K562 (cell line): ENCODE measurements around the gene XPR1. TPM values are rescaled to one million over a fixed set of nuclear protein-coding genes. Genes with fewer than 3 reads are reported as not detected.

Source experiments
- ATAC-seq: fragments of 200-7000 bp; cut with Tn5 transposase; 3 replicates; pipeline ENCODE4 v1.9.1; 2020; ENCODE audit warnings: moderate library complexity
- BruUV-seq: library from RNA; stranded (reverse); fragments of 400-500 nt; replicated peaks from 2 replicates; lab custom pipeline; 2021; lab: Mats Ljungman, UMichigan
- CTCF ChIA-PET: fragments of 300-600 bp; formaldehyde crosslinking; extraction: SDS; loops from one replicate; lab custom pipeline; 2021; ENCODE audit warnings: low intra/inter-chr PET ratio; lab: Yijun Ruan, JAX
- POLR2A ChIA-PET: fragments of 300-600, 350-650 bp; sonication (Branson Sonifier 250); formaldehyde crosslinking; extraction: SDS; loops from one replicate; lab custom pipeline; 2021; ENCODE audit warnings: antibody characterized with exemption, inconsistent platforms; lab: Yijun Ruan, JAX
- DNase-seq, 4 experiments: peaks; one replicate each; pipeline versions ENCODE4 v3.0.0 to v3.0.0-alpha.2; 2011 to 2018; ENCODE audit warnings: low spot score in 3 of 4, mixed read lengths in 3 of 4; ENCODE audit errors: extremely low read depth in 1 of 4
- FAIRE-seq: peaks from 2 replicates; lab custom pipeline; 2011; peaks lifted over from hg19 to GRCh38; lab: Jason Lieb, UNC
- H2AFZ ChIP-seq: 2 replicates; pipeline ENCODE4 v1.6.0; 2011; ENCODE audit warnings: low read depth, low read length, control low read depth, inconsistent platforms
- H3K27ac ChIP-seq: fragments of 200-600 bp; 3 replicates; pipeline ENCODE4 v1.8.0; 2011; ENCODE audit warnings: low read depth, mild to moderate bottlenecking, control low read depth, inconsistent platforms, low read length, moderate library complexity, mixed read lengths; ENCODE audit errors: extremely low read depth
- H3K27me3 ChIP-seq, 2 experiments: fragments of 300-600 bp in 1 of 2; 2 replicates in 1 of 2; 3 replicates in 1 of 2; pipeline versions ENCODE4 v1.6.0 to v1.8.0; 2011; ENCODE audit warnings: inconsistent platforms in 2 of 2, low read length in 2 of 2, mild to moderate bottlenecking in 1 of 2, mixed read lengths in 1 of 2, moderate library complexity in 1 of 2; ENCODE audit not compliant: control insufficient read depth in 2 of 2, insufficient read depth in 2 of 2
- H3K36me3 ChIP-seq: fragments of 300-600 bp; 3 replicates; pipeline ENCODE4 v1.8.0; 2011; ENCODE audit warnings: mild to moderate bottlenecking, low read length, inconsistent platforms; ENCODE audit not compliant: control insufficient read depth, insufficient read depth
- H3K4me1 ChIP-seq, 2 experiments: fragments of 200-600 bp in 1 of 2; replicated peaks in 1 of 2; 2 replicates in 1 of 2; 3 replicates in 1 of 2; pipeline versions ENCODE4 v1.5.1 to v1.8.0; 2011; ENCODE audit warnings: inconsistent platforms in 2 of 2, low read length in 2 of 2, mild to moderate bottlenecking in 1 of 2, mixed read lengths in 1 of 2, moderate library complexity in 1 of 2; ENCODE audit not compliant: control insufficient read depth in 2 of 2, insufficient read depth in 2 of 2
- H3K4me2 ChIP-seq: 2 replicates; pipeline ENCODE4 v1.6.1; 2011; ENCODE audit warnings: low read length, control low read depth, inconsistent platforms, mixed read lengths; ENCODE audit not compliant: insufficient read depth
- H3K4me3 ChIP-seq: fragments of 200-600 bp; sonication (generic), shearing (Covaris generic); 2 replicates; pipeline ENCODE4 v1.5.1; 2016; ENCODE audit warnings: control low read depth, inconsistent platforms
- H3K79me2 ChIP-seq: fragments of 200-600 bp; 3 replicates; pipeline ENCODE4 v1.8.0; 2011; ENCODE audit warnings: low read length, inconsistent platforms; ENCODE audit not compliant: control insufficient read depth, insufficient read depth
- H3K9ac ChIP-seq, 2 experiments: 2 replicates each; pipeline versions ENCODE4 v1.6.0 to v1.6.1; 2011; ENCODE audit warnings: low read depth in 2 of 2, low read length in 2 of 2, control low read depth in 1 of 2, inconsistent platforms in 1 of 2, mild to moderate bottlenecking in 1 of 2, mixed read lengths in 1 of 2; ENCODE audit not compliant: insufficient read depth in 1 of 2
- H3K9me1 ChIP-seq: one replicate; pipeline ENCODE4 v1.6.0; 2011; ENCODE audit warnings: inconsistent platforms, mild to moderate bottlenecking, low read length, moderate library complexity; ENCODE audit not compliant: control insufficient read depth, insufficient read depth
- H3K9me3 ChIP-seq: replicated peaks from 2 replicates; pipeline ENCODE4 v1.5.1; 2011; ENCODE audit warnings: low read depth, low read length, inconsistent platforms; ENCODE audit not compliant: control insufficient read depth, insufficient read depth
- H4K20me1 ChIP-seq: replicated peaks from 2 replicates; pipeline ENCODE4 v1.6.1; 2011; ENCODE audit warnings: low read length, inconsistent platforms, mixed read lengths; ENCODE audit not compliant: control insufficient read depth, insufficient read depth
- L3MBTL2 ChIP-seq: fragments of 450-650 bp; IDR thresholded peaks from 2 replicates; pipeline ENCODE4 v1.6.1; 2016; ENCODE audit warnings: mild to moderate bottlenecking, moderate library complexity
- MEF2D ChIP-seq: conservative IDR thresholded peaks from 2 replicates; pipeline ENCODE4 v1.6.1; 2016; ENCODE audit warnings: low read depth, missing genetic modification characterization, missing compliant biosample characterization
- MIER1 ChIP-seq: fragments of 450-650 bp; IDR thresholded peaks from 2 replicates; pipeline ENCODE4 v1.6.1; 2016; ENCODE audit warnings: antibody characterized with exemption, mild to moderate bottlenecking, low read depth
- NONO ChIP-seq, 2 experiments: fragments of 200-400 bp in 1 of 2; fragments of 450-650 bp in 1 of 2; formaldehyde crosslinking in 1 of 2; IDR thresholded peaks; 2 replicates each; pipeline ENCODE4 v1.6.1; 2017; ENCODE audit warnings: low read depth in 2 of 2, mild to moderate bottlenecking in 2 of 2, moderate library complexity in 2 of 2, low read length in 1 of 2
- POLR2AphosphoS2 ChIP-seq: IDR thresholded peaks from 2 replicates; pipeline ENCODE4 v1.6.1; 2012; ENCODE audit warnings: low read length, improper control_type of control experiment
- RCOR1 ChIP-seq, 2 experiments: IDR thresholded peaks; 2 replicates each; pipeline ENCODE4 v1.6.1; 2012; ENCODE audit warnings: low read depth in 2 of 2, low read length in 2 of 2, borderline replicate concordance in 1 of 2, improper control_type of control experiment in 1 of 2
- TEAD4 ChIP-seq, 2 experiments: sonication (generic) in 1 of 2; formaldehyde crosslinking in 1 of 2; IDR thresholded peaks; 2 replicates each; pipeline versions ENCODE4 v1.6.1 to v1.8.0; 2012 to 2022; ENCODE audit warnings: borderline replicate concordance in 1 of 2, inconsistent platforms in 1 of 2, low read length in 1 of 2, mild to moderate bottlenecking in 1 of 2, missing genetic modification reagents in 1 of 2
- ZNF655 ChIP-seq: fragments of 250-450 bp; sonication (Bioruptor Pico); IDR thresholded peaks from 2 replicates; pipeline ENCODE4 v1.5.0; 2021
- WGBS: fragments of 100-300 bp; shearing (Covaris generic); methylation state at CpG from one replicate; pipeline ENCODE4 v1.1.6; 2016; ENCODE audit warnings: low coverage, mixed read lengths; ENCODE audit not compliant: insufficient coverage; ENCODE audit errors: missing lambda C conversion rate; 5-methylcytosine and 5-hydroxymethylcytosine counted together
- in situ Hi-C: fragments of 300-500 bp; cut with MboI; formaldehyde crosslinking; loops from 4 replicates; pipeline ENCODE4 v1.15.0; 2018; ENCODE audit warnings: inconsistent platforms, mixed read lengths
- intact Hi-C: fragments of 100-400 bp; cut with micrococcal nuclease; formaldehyde crosslinking; loops from 2 replicates; pipeline ENCODE4 v1.14.2; 2022
- polyA plus RNA-seq, 8 experiments: library from polyadenylated mRNA; depleted of rRNA in 4 of 8; stranded (reverse) in 5 of 8; unstranded in 3 of 8; fragments of >200 nt; fragmentation: Nextera tagmentation in 2 of 8; fragmentation: Illumina TruSeq in 1 of 8; extraction: Ambion mirVana in 2 of 8; extraction: Trizol in 1 of 8; gene quantifications; 2 replicates each; pipeline versions ENCODE4 v1.2.1 to v1.2.3, GENCODE V29; 2011 to 2014; ENCODE audit warnings: inconsistent platforms in 1 of 8, missing spikeins in 1 of 8
- total RNA-seq, 7 experiments: library from RNA; depleted of rRNA in 6 of 7; stranded (reverse); fragments of >200 nt in 6 of 7; fragmentation: Illumina TruSeq in 2 of 7; extraction: Trizol in 2 of 7; gene quantifications; 2 replicates each; pipeline versions ENCODE4 v1.2.1 to v1.2.3, GENCODE V29; 2011 to 2021; ENCODE audit warnings: low replicate concordance in 1 of 7
- TF ChIP-seq, protein P1 (sequence below): fragments of 450-650 bp; IDR thresholded peaks from 2 replicates; pipeline ENCODE4 v1.6.1; 2017; ENCODE audit warnings: mild to moderate bottlenecking, moderate library complexity
- TF ChIP-seq, protein P2 (sequence below): fragments of 250-450 bp; sonication (Bioruptor Pico); IDR thresholded peaks from 2 replicates; pipeline ENCODE4 v1.8.0; 2021; ENCODE audit warnings: mild to moderate bottlenecking, moderate library complexity
- TF ChIP-seq, protein P3 (sequence below): fragments of 450-650 bp; IDR thresholded peaks from 2 replicates; pipeline ENCODE4 v1.6.1; 2016; ENCODE audit warnings: missing biosample characterization, missing genetic modification characterization
- TF ChIP-seq, protein P4 (sequence below): conservative IDR thresholded peaks from 2 replicates; pipeline ENCODE4 v1.6.1; 2011; ENCODE audit warnings: low read depth, mild to moderate bottlenecking, low read length; ENCODE audit not compliant: control insufficient read depth

Gene XPR1
- total and polyA plus RNA-seq, 9 of the 15 experiments (the other 6 are each of a cell fraction or from before 2014, with no cell fraction given) = 3.0 to 66.2 (median 38.6) TPM

DNA sequence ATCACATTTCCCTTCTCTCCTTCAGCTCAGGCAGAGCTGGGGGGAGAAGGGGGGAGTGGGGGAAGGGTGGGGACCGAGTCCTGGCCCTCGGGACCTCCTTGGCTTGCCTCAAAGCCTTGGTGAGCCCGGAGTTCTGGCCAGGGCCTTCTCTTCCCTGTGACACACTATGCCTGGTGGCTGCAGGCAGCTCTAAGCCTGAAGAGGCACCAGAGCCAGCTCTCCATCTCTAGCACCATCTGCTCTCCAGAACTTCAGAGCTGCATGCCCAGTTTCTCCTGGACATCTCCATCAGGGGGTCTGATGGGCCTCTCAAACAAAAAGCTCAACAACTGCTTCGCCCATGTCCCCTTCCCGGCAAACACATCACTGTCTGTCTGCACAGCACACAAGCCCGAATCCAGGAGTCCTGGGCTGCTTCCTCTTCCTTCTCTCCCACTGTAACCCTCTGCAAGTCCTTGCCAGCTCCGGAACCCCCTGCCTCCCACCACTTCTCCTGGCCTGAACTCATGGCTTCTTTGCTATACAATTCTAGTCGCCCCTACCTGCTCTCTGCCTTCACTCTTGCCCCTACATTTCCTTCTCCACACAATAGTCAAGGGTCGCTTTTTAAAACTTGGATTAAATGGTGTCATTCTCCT is 307.4 kb downstream of the XPR1 start:
- H3K27ac ChIP-seq = no peak overlapping the region
- CTCF ChIA-PET = no interaction called here
- H3K9ac ChIP-seq = no peak overlapping the region; a peak in 1 of 4 replicates
- no peak overlapping the region for H3K4me2 ChIP-seq
- no peak for FAIRE-seq
- no TSS peak for BruUV-seq
- TF ChIP-seq L3MBTL2 (no peak), POLR2AphosphoS2 (no peak), ZNF655 (CRISPR knock-in tag) (no peak), RCOR1 (IDR thresholded peaks at IDR 0.05; ENCODE audit: borderline replicate concordance in 1 of 2, low read depth in 2 of 2, low read length in 2 of 2) (no peak), NONO (IDR thresholded peaks at IDR 0.05; ENCODE audit: low read depth in 2 of 2, low read length in 1 of 2) (no peak), MIER1 (no peak), MEF2D (tag) (no peak), TEAD4 (IDR thresholded peaks at IDR 0.05; ENCODE audit: low read length) (no peak), TEAD4 (CRISPR knock-in tag; IDR thresholded peaks at IDR 0.05; ENCODE audit: borderline replicate concordance) (no peak)
- TF ChIP-seq, protein P1, sequence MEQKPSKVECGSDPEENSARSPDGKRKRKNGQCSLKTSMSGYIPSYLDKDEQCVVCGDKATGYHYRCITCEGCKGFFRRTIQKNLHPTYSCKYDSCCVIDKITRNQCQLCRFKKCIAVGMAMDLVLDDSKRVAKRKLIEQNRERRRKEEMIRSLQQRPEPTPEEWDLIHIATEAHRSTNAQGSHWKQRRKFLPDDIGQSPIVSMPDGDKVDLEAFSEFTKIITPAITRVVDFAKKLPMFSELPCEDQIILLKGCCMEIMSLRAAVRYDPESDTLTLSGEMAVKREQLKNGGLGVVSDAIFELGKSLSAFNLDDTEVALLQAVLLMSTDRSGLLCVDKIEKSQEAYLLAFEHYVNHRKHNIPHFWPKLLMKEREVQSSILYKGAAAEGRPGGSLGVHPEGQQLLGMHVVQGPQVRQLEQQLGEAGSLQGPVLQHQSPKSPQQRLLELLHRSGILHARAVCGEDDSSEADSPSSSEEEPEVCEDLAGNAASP = no peak
- TF ChIP-seq, protein P2, sequence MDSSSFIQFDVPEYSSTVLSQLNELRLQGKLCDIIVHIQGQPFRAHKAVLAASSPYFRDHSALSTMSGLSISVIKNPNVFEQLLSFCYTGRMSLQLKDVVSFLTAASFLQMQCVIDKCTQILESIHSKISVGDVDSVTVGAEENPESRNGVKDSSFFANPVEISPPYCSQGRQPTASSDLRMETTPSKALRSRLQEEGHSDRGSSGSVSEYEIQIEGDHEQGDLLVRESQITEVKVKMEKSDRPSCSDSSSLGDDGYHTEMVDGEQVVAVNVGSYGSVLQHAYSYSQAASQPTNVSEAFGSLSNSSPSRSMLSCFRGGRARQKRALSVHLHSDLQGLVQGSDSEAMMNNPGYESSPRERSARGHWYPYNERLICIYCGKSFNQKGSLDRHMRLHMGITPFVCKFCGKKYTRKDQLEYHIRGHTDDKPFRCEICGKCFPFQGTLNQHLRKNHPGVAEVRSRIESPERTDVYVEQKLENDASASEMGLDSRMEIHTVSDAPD (CRISPR knock-in tag) = no peak
- TF ChIP-seq, protein P3, sequence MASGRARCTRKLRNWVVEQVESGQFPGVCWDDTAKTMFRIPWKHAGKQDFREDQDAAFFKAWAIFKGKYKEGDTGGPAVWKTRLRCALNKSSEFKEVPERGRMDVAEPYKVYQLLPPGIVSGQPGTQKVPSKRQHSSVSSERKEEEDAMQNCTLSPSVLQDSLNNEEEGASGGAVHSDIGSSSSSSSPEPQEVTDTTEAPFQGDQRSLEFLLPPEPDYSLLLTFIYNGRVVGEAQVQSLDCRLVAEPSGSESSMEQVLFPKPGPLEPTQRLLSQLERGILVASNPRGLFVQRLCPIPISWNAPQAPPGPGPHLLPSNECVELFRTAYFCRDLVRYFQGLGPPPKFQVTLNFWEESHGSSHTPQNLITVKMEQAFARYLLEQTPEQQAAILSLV (tag) = no peak
- TF ChIP-seq, protein P4, sequence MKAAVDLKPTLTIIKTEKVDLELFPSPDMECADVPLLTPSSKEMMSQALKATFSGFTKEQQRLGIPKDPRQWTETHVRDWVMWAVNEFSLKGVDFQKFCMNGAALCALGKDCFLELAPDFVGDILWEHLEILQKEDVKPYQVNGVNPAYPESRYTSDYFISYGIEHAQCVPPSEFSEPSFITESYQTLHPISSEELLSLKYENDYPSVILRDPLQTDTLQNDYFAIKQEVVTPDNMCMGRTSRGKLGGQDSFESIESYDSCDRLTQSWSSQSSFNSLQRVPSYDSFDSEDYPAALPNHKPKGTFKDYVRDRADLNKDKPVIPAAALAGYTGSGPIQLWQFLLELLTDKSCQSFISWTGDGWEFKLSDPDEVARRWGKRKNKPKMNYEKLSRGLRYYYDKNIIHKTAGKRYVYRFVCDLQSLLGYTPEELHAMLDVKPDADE = no peak
- no peaks in the 10 kb centered on the region for H3K9me1 ChIP-seq
- H3K4me1 ChIP-seq = peaks cover 3 to 35% of the 10 kb centered on the region in 2 experiments; a peak in 3 of 5 replicates
- no peak overlapping the region for H2AFZ ChIP-seq
- H3K27me3 ChIP-seq = peaks cover 3 to 4% of the 10 kb centered on the region in 2 experiments; a peak in 1 of 5 replicates
- POLR2A ChIA-PET = interaction anchor here (0.7 to 1.1 kb wide), 3 partner anchors 14 to 61 kb away, joined by 3 to 4 read pairs (median 3); no protein-coding TSS in a partner anchor
- intact Hi-C loops (no loop called here), in situ Hi-C loops (no loop called here)
- no peak overlapping the region for H3K4me3 ChIP-seq
- ATAC-seq = no peak
- DNase-seq = no peak
- H3K9me3 ChIP-seq = no peaks in the 10 kb centered on the region
- no peaks in the 10 kb centered on the region for H3K36me3 ChIP-seq
- no peaks in the 10 kb centered on the region for H3K79me2 ChIP-seq
- 8% methylated on average over 7 of the region's 9 CpGs for WGBS
- H4K20me1 ChIP-seq = no peaks in the 10 kb centered on the region
